Measurements from ENCODE around the gene CLN3. TPM values are rescaled to one million over a fixed set of nuclear protein-coding genes. Genes with fewer than 3 reads are reported as not detected.

The CLN3 gene
- 10 to 100 TPM; 52.2 to 53.7 TPM for total RNA-seq

- peak within 1 kb of the TSS; percentile 99 for H3K27ac Mint-ChIP-seq
- ATAC-seq (peak; percentile 77), DNase-seq (peak; percentile 95)
- peaks cover 55% of the 10 kb centered on the region for H3K36me3 Mint-ChIP-seq (ENCODE audit: low read depth)
- no peaks in the 10 kb centered on the region for H3K27me3 Mint-ChIP-seq (ENCODE audit: low read depth)
- peaks cover 63% of the 10 kb centered on the region for H3K4me1 Mint-ChIP-seq (ENCODE audit: low read depth)
- POLR2A ChIA-PET, result interaction anchor here (1.0 to 3.1 kb wide), 4 partner anchors 62 to 332 kb away, joined by 3 to 10 read pairs (median 4); partner anchors contain the start of genes ATXN2L and SGF29
- H3K9me3 Mint-ChIP-seq (ENCODE audit: insufficient read depth), result no peaks in the 10 kb centered on the region
- peak within 1 kb of the TSS; percentile 93 for H3K4me3 Mint-ChIP-seq
- CTCF ChIA-PET, result interaction anchor here (0.9 to 1.4 kb wide), 3 partner anchors 12 to 58 kb away, joined by 3 to 5 read pairs (median 3); no protein-coding TSS in a partner anchor
Observed at GRCh38 chr16:28491970-28492474, at the start of gene CLN3. Gene CLN3, minus strand, starts transcription at chr16:28492074. Its CDS starts 315 bp downstream, at chr16:28491759.

GRCh38 chr16:28540346-28540745 is 48.5 kb upstream of the CLN3 start:
- no peaks in the 10 kb centered on the region for H3K36me3 Mint-ChIP-seq (ENCODE audit: low read depth)
- POLR2A ChIA-PET, result interaction anchor here (0.6 kb wide), 1 partner anchor 18 kb away, joined by 3 read pairs; no protein-coding TSS in a partner anchor
- CTCF ChIA-PET, result interaction anchor here (1.3 kb wide), 1 partner anchor 37 kb away, joined by 3 read pairs; no protein-coding TSS in a partner anchor

DNA sequence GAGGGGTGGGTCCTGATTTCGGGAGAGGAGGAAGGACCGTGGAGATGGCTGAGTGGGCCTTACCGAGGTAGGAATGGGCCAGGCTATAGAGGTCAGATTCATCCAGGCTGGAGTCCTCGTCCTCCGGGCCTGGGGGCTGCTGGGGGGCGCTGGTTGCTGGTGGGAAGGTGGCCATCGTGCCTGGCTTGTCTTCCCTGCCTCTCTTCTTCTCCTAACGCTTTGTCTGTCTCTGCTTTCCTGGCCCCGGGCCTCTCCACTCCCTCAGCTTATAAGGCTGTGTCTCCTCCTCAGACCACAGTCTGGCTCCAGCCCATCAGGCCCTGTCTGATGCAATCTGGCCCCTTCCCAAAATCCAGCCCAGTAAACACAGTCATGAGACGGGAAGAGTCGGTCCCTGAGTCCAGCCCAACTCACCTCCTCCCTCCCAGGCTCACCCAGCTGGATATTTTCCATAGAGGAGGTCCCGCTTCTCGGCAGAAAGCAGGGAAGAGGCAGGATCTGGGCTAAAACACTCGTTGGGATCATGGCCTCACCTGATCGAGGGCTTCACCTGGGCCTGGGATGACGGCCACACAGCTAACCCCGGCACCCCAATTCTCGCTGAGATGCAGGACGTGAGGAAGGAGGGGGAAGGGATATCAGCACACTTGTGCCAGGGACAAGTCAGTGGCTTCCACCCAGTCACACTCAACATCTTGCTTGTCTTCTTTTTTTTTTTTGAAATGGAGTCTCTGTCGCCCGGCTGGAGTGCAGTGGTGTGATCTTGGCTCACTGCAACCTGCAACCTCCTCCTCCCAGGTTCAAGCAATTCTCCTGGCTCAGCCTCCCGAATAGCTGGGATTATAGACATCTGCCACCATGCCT is 47.1 kb upstream of the CLN3 start, which contains the start of gene NUPR1:
TSS of gene NUPR1 (minus strand) at position 242 of the 864 bp plus-strand sequence. CDS start at position 175, 67 bp downstream.
- ATAC-seq (no peak), DNase-seq (no peak)
- H3K4me3 Mint-ChIP-seq, result no peak within 1 kb of the TSS

More at GRCh38 chr16:28540346-28540745, 48.5 kb upstream of the CLN3 start:
- no peak overlapping the region for H3K4me3 Mint-ChIP-seq
- ATAC-seq (no peak), DNase-seq (no peak)
- H3K4me1 Mint-ChIP-seq (ENCODE audit: low read depth), result peaks cover 12% of the 10 kb centered on the region
- no peak overlapping the region for H3K27ac Mint-ChIP-seq
- H3K9me3 Mint-ChIP-seq (ENCODE audit: insufficient read depth), result no peaks in the 10 kb centered on the region
- peaks cover 5% of the 10 kb centered on the region for H3K27me3 Mint-ChIP-seq (ENCODE audit: low read depth)

DNA sequence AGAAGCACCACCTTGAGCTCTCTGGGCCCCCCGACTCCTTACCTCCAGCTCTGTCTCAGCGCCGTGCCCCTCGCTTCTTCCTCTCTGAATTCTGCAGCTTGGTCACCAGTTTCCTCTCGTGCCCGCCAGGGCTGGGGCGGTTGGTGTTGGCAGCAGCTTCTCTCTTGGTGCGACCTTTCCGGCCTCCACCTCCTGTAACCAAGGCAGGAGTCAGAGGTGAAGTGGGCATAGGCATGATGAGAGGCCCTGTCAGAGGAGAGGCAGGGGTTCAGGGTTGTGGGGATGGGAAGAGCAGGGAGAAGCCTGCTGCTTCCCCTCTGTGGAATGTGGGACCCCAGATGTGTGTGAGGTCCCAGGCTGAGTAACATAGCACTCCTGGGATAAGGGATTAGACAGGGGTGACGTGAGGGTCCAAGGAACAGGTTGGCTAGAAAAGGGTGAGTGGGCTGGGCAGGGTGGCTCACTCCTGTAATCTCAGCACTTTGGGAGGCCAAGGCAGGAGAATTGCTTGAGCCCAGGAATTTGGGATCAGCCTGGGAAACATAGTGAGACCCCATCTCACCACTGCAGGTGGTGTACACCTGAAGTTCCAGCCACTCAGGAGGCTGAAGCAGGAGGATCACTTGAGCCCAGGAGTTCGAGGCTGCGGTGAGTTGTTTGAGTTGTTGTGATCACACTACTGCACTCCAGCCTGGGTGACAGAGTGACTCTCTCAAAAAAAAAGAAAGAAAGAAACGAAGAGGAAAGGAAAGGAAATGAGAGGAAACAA is 46.3 kb upstream of the CLN3 start:
- Mint-ChIP-seq H3K4me1 (ENCODE audit: low read depth) (peaks cover 23% of the 10 kb centered on the region), H3K4me3 (no peak overlapping the region), H3K27me3 (ENCODE audit: low read depth) (peaks cover 2% of the 10 kb centered on the region), H3K36me3 (ENCODE audit: low read depth) (no peaks in the 10 kb centered on the region), H3K27ac (no peak overlapping the region), H3K9me3 (ENCODE audit: insufficient read depth) (no peaks in the 10 kb centered on the region)
- ATAC-seq, result no peak
- POLR2A ChIA-PET, result no interaction called here
- DNase-seq, result no peak
- CTCF ChIA-PET, result no interaction called here

More for the DNA sequence above, 47.1 kb upstream of the CLN3 start, which contains the start of gene NUPR1:
- ChIA-PET CTCF (no interaction called here), POLR2A (no interaction called here)
- Mint-ChIP-seq H3K27ac (no peak within 1 kb of the TSS), H3K9me3 (ENCODE audit: insufficient read depth) (no peaks in the 10 kb centered on the region), H3K36me3 (ENCODE audit: low read depth) (no peaks in the 10 kb centered on the region), H3K27me3 (ENCODE audit: low read depth) (peaks cover 2% of the 10 kb centered on the region), H3K4me1 (ENCODE audit: low read depth) (peaks cover 24% of the 10 kb centered on the region)

DNA sequence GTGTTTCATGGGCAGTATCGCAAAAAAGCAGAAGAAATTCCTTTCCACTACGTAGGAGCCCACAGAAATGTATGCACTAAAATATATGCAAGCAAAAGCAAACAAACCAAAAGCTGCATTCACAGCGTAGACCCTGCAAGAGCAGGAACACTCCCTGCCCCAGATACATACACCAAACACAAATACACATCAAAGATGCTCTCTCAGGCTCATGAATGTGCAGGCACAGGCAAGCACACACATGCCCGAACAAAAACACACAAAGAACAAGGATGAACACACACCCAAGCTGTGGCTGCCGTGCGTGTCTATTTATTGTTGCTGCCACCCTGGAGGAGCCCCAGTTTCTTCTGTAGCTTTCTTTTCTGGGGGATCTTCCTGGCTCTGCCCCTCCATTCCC is 45.2 kb upstream of the CLN3 start:
- Mint-ChIP-seq H3K4me1 (ENCODE audit: low read depth) (peaks cover 17% of the 10 kb centered on the region), H3K9me3 (ENCODE audit: insufficient read depth) (no peaks in the 10 kb centered on the region), H3K36me3 (ENCODE audit: low read depth) (no peaks in the 10 kb centered on the region), H3K27ac (no peak overlapping the region), H3K27me3 (ENCODE audit: low read depth) (no peaks in the 10 kb centered on the region), H3K4me3 (no peak overlapping the region)
- CTCF ChIA-PET, result no interaction called here
- ATAC-seq, result no peak
- DNase-seq, result no peak
- POLR2A ChIA-PET, result no interaction called here

- ChIA-PET CTCF (interaction anchor here (1.0 to 1.8 kb wide), 3 partner anchors 14 to 89 kb away, joined by 3 to 6 read pairs (median 3); no protein-coding TSS in a partner anchor), POLR2A (interaction anchor here (0.9 kb wide), 1 partner anchor 257 kb away, joined by 3 read pairs; no protein-coding TSS in a partner anchor)
- ATAC-seq, result peak; percentile 33
Observed at GRCh38 chr16:28534542-28535373, 42.9 kb upstream of the CLN3 start.

DNA sequence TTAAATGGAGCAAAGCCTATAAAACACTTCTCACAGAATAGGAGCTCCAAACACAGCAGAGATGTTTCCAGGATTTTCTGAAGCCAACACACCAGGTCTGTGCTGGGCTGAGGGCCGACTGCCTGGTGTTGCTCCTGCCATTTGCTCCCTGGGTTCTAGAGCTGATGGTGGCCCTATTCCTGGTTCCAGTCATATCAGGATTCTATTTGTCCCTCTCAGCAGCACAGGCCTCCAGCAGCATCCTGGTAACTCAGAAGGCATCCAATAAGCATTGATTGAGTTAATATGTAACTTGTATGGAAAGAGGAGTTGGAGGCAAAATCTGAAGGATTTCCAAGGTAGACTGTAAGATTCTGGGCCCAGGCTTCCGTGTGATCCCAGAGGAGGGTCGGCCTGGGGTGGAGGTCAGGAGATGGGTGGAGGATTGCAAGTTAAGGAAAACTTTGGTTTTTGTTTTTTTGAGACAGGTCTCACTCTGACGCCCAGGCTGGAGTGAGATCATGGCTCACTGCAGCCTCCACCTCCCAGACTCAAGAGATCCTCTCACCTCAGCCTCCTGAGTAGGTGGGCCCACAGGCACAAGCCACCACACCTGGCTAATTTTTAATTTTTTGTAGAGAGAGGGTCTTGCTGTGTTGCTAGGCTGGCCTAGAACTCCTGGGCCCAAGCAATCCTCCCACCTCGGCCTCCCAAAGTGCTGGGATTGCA is 41.2 kb upstream of the CLN3 start:
- no peak overlapping the region for H3K4me3 Mint-ChIP-seq
- H3K9me3 Mint-ChIP-seq (ENCODE audit: insufficient read depth), result no peaks in the 10 kb centered on the region
- ChIA-PET CTCF (no interaction called here), POLR2A (no interaction called here)
- no peak for ATAC-seq
- no peak for DNase-seq
- peaks cover 15% of the 10 kb centered on the region for H3K4me1 Mint-ChIP-seq (ENCODE audit: low read depth)
- no peaks in the 10 kb centered on the region for H3K27me3 Mint-ChIP-seq (ENCODE audit: low read depth)
- no peaks in the 10 kb centered on the region for H3K36me3 Mint-ChIP-seq (ENCODE audit: low read depth)
- H3K27ac Mint-ChIP-seq, result no peak overlapping the region

More at GRCh38 chr16:28534542-28535373, 42.9 kb upstream of the CLN3 start:
- H3K4me1 Mint-ChIP-seq (ENCODE audit: low read depth), result peaks cover 15% of the 10 kb centered on the region
- no peaks in the 10 kb centered on the region for H3K27me3 Mint-ChIP-seq (ENCODE audit: low read depth)
- H3K4me3 Mint-ChIP-seq, result no peak overlapping the region
- no peak for DNase-seq
- H3K36me3 Mint-ChIP-seq (ENCODE audit: low read depth), result no peaks in the 10 kb centered on the region
- no peak overlapping the region for H3K27ac Mint-ChIP-seq
- H3K9me3 Mint-ChIP-seq (ENCODE audit: insufficient read depth), result no peaks in the 10 kb centered on the region

GRCh38 chr16:28531777-28532744 is 40.2 kb upstream of the CLN3 start:
- H3K4me3 Mint-ChIP-seq, result no peak overlapping the region
- ATAC-seq (no peak), DNase-seq (no peak)
- H3K9me3 Mint-ChIP-seq (ENCODE audit: insufficient read depth), result no peaks in the 10 kb centered on the region
- H3K27me3 Mint-ChIP-seq (ENCODE audit: low read depth), result no peaks in the 10 kb centered on the region
- no peak overlapping the region for H3K27ac Mint-ChIP-seq
- POLR2A ChIA-PET, result no interaction called here
- CTCF ChIA-PET, result no interaction called here
- H3K4me1 Mint-ChIP-seq (ENCODE audit: low read depth), result peaks cover 15% of the 10 kb centered on the region
- H3K36me3 Mint-ChIP-seq (ENCODE audit: low read depth), result no peaks in the 10 kb centered on the region

GRCh38 chr16:28529124-28529523 is 37.2 kb upstream of the CLN3 start:
- H3K27ac Mint-ChIP-seq, result no peak overlapping the region
- ChIA-PET POLR2A (no interaction called here), CTCF (no interaction called here)
- no peak overlapping the region for H3K4me3 Mint-ChIP-seq
- no peaks in the 10 kb centered on the region for H3K36me3 Mint-ChIP-seq (ENCODE audit: low read depth)
- DNase-seq (no peak), ATAC-seq (no peak)
- peaks cover 3% of the 10 kb centered on the region for H3K4me1 Mint-ChIP-seq (ENCODE audit: low read depth)
- H3K27me3 Mint-ChIP-seq (ENCODE audit: low read depth), result peaks cover 6% of the 10 kb centered on the region
- no peaks in the 10 kb centered on the region for H3K9me3 Mint-ChIP-seq (ENCODE audit: insufficient read depth)

GRCh38 chr16:28528463-28528867 is 36.6 kb upstream of the CLN3 start:
- POLR2A ChIA-PET, result no interaction called here

More at GRCh38 chr16:28528463-28528867, 36.6 kb upstream of the CLN3 start:
- no peak for DNase-seq
- peaks cover 6% of the 10 kb centered on the region for H3K27me3 Mint-ChIP-seq (ENCODE audit: low read depth)
- H3K4me1 Mint-ChIP-seq (ENCODE audit: low read depth), result peaks cover 3% of the 10 kb centered on the region
- H3K36me3 Mint-ChIP-seq (ENCODE audit: low read depth), result no peaks in the 10 kb centered on the region
- H3K9me3 Mint-ChIP-seq (ENCODE audit: insufficient read depth), result no peaks in the 10 kb centered on the region
- H3K4me3 Mint-ChIP-seq, result no peak overlapping the region
- H3K27ac Mint-ChIP-seq, result no peak overlapping the region
- no peak for ATAC-seq
- CTCF ChIA-PET, result no interaction called here

Data from activated CD8-positive, alpha-beta T cell treated with anti-CD3 and anti-CD28 coated beads, Interleukin-2, amount 10 ng/mL, durations not matched to agents 7 days and 5 days (primary cell).